ENCODE data around the gene MATCAP1.

MATCAP1 gene

GRCh38 chr16:67202956-67203493, 19.3 kb upstream of the MATCAP1 start:
- TF ChIP-seq CTCF (IDR thresholded peaks at IDR 0.05; ENCODE audit: borderline replicate concordance, extremely low read depth, low read length, poor library complexity, severe bottlenecking) (no peak), EZH2 (IDR thresholded peaks at IDR 0.05; ENCODE audit: borderline replicate concordance, low read depth, low read length, severe bottlenecking) (no peak)
- H3K4me1 ChIP-seq (ENCODE audit: insufficient read depth, low read length): no peaks in the 10 kb centered on the region
- ATAC-seq (ENCODE audit: insufficient read depth, low read depth): no peak
- no peak overlapping the region for H3K4me3 ChIP-seq (ENCODE audit: low read depth in 1 of 2, low read length in 2 of 2)
- H3K9me3 ChIP-seq (ENCODE audit: insufficient read depth, low read length, severe bottlenecking): no peaks in the 10 kb centered on the region
- H4K20me1 ChIP-seq (ENCODE audit: insufficient read depth, low read length): peaks cover 18% of the 10 kb centered on the region
- DNase-seq: no peak
- peaks cover 63% of the 10 kb centered on the region for H3K36me3 ChIP-seq (ENCODE audit: insufficient read depth, low read length)
- H3K27ac ChIP-seq (ENCODE audit: low read length): no peak overlapping the region
- no peak overlapping the region for H3K9ac ChIP-seq (ENCODE audit: low read depth, low read length)
- no peaks in the 10 kb centered on the region for H3K79me2 ChIP-seq (ENCODE audit: insufficient read depth, low read length)
- no peak overlapping the region for H3K4me2 ChIP-seq (ENCODE audit: insufficient read depth, low read length)
- no peak overlapping the region for H2AFZ ChIP-seq (ENCODE audit: low read depth, low read length)
- H3K27me3 ChIP-seq (ENCODE audit: insufficient read depth, low read length, poor library complexity): no peaks in the 10 kb centered on the region

- H3K27me3 ChIP-seq (ENCODE audit: insufficient read depth, low read length, poor library complexity): no peaks in the 10 kb centered on the region
- H3K27ac ChIP-seq (ENCODE audit: low read length): no peak overlapping the region
- peaks cover 23% of the 10 kb centered on the region for H4K20me1 ChIP-seq (ENCODE audit: insufficient read depth, low read length)
- no peak overlapping the region for H2AFZ ChIP-seq (ENCODE audit: low read depth, low read length)
- no peaks in the 10 kb centered on the region for H3K79me2 ChIP-seq (ENCODE audit: insufficient read depth, low read length)
- no peaks in the 10 kb centered on the region for H3K9me3 ChIP-seq (ENCODE audit: insufficient read depth, low read length, severe bottlenecking)
- no peaks in the 10 kb centered on the region for H3K4me1 ChIP-seq (ENCODE audit: insufficient read depth, low read length)
- no peak for DNase-seq
- no peak overlapping the region for H3K9ac ChIP-seq (ENCODE audit: low read depth, low read length)
- no peak overlapping the region for H3K4me3 ChIP-seq (ENCODE audit: low read depth in 1 of 2, low read length in 2 of 2)
- TF ChIP-seq CTCF (IDR thresholded peaks at IDR 0.05; ENCODE audit: borderline replicate concordance, extremely low read depth, low read length, poor library complexity, severe bottlenecking) (no peak), EZH2 (IDR thresholded peaks at IDR 0.05; ENCODE audit: borderline replicate concordance, low read depth, low read length, severe bottlenecking) (no peak)
- H3K4me2 ChIP-seq (ENCODE audit: insufficient read depth, low read length): no peak overlapping the region
- peaks cover 69% of the 10 kb centered on the region for H3K36me3 ChIP-seq (ENCODE audit: insufficient read depth, low read length)
- ATAC-seq (ENCODE audit: insufficient read depth, low read depth): no peak
Measured at GRCh38 chr16:67202426-67202825, 18.7 kb upstream of the MATCAP1 start.

GRCh38 chr16:67201411-67202345, 17.9 kb upstream of the MATCAP1 start:
- Histone ChIP-seq H3K4me2 (ENCODE audit: insufficient read depth, low read length) (no peak overlapping the region), H4K20me1 (ENCODE audit: insufficient read depth, low read length) (peaks cover 30% of the 10 kb centered on the region), H3K36me3 (ENCODE audit: insufficient read depth, low read length) (peaks cover 76% of the 10 kb centered on the region), H3K27me3 (ENCODE audit: insufficient read depth, low read length, poor library complexity) (no peaks in the 10 kb centered on the region), H3K79me2 (ENCODE audit: insufficient read depth, low read length) (no peaks in the 10 kb centered on the region), H3K9ac (ENCODE audit: low read depth, low read length) (no peak overlapping the region), H3K4me3 (ENCODE audit: low read depth in 1 of 2, low read length in 2 of 2) (no peak overlapping the region), H3K4me1 (ENCODE audit: insufficient read depth, low read length) (no peaks in the 10 kb centered on the region; the same call in 1 of the 2 replicates), H2AFZ (ENCODE audit: low read depth, low read length) (no peak overlapping the region), H3K9me3 (ENCODE audit: insufficient read depth, low read length, severe bottlenecking) (no peaks in the 10 kb centered on the region), H3K27ac (ENCODE audit: low read length) (no peak overlapping the region)
- DNase-seq (no peak), ATAC-seq (ENCODE audit: insufficient read depth, low read depth) (no peak)
- TF ChIP-seq CTCF (IDR thresholded peaks at IDR 0.05; ENCODE audit: borderline replicate concordance, extremely low read depth, low read length, poor library complexity, severe bottlenecking) (no peak), EZH2 (IDR thresholded peaks at IDR 0.05; ENCODE audit: borderline replicate concordance, low read depth, low read length, severe bottlenecking) (no peak)
